ENCODE measurements around the gene C1QL2. TPM values are rescaled to one million over a fixed set of nuclear protein-coding genes. Genes with fewer than 3 reads are reported as not detected.

The C1QL2 gene
- total RNA-seq, 4 donors from 2014 or later, result not detected

DNA sequence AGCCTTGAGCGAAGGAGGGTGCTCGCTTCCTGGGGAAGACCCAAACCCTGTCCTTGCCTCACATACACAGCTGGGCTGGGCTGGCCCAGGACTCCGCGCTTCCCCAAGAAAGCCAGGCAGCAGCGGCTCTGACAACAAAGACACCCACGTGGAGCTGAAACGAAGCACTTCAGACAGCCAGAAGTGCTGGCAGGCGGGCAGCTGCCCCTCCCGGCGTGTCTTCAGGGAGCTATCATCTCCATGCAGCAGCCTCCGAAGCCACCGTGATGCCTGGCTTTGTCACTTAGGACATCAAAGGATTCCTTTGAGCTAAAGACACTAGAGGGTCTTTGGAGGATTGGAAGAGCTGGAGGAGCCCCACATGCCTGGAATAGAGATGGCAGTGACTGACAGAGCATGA, 35.2 kb downstream of the C1QL2 start:
- ATAC-seq (ENCODE audit: low FRiP score) (no peak), DNase-seq (ENCODE audit: low spot score) (no peak)
- TF ChIP-seq, protein P1, sequence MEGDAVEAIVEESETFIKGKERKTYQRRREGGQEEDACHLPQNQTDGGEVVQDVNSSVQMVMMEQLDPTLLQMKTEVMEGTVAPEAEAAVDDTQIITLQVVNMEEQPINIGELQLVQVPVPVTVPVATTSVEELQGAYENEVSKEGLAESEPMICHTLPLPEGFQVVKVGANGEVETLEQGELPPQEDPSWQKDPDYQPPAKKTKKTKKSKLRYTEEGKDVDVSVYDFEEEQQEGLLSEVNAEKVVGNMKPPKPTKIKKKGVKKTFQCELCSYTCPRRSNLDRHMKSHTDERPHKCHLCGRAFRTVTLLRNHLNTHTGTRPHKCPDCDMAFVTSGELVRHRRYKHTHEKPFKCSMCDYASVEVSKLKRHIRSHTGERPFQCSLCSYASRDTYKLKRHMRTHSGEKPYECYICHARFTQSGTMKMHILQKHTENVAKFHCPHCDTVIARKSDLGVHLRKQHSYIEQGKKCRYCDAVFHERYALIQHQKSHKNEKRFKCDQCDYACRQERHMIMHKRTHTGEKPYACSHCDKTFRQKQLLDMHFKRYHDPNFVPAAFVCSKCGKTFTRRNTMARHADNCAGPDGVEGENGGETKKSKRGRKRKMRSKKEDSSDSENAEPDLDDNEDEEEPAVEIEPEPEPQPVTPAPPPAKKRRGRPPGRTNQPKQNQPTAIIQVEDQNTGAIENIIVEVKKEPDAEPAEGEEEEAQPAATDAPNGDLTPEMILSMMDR (IDR thresholded peaks at IDR 0.05), result no peak

DNA sequence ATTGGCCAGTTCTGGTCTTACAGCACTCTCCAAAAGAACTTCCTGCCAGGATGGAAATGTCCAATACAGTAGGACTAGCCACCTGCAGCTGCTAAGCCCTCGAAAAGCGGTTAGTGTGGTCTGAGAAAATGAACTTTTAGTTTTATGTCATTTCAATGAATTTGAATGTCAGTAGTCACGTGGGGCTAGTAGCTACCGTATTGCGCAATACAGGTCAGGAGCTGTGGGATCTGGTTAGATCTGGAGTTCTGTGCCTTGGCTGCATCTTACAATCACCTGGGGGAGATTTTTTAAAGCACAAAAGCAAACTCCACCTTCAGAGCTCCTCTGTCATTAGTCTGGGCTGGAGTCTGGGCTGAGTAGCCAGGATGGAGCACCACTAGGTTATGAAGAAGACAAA, 35.9 kb downstream of the C1QL2 start:
- TF ChIP-seq, protein P1 (IDR thresholded peaks at IDR 0.05), result no peak
- DNase-seq (ENCODE audit: low spot score), result no peak
- ATAC-seq (ENCODE audit: low FRiP score), result no peak

DNA sequence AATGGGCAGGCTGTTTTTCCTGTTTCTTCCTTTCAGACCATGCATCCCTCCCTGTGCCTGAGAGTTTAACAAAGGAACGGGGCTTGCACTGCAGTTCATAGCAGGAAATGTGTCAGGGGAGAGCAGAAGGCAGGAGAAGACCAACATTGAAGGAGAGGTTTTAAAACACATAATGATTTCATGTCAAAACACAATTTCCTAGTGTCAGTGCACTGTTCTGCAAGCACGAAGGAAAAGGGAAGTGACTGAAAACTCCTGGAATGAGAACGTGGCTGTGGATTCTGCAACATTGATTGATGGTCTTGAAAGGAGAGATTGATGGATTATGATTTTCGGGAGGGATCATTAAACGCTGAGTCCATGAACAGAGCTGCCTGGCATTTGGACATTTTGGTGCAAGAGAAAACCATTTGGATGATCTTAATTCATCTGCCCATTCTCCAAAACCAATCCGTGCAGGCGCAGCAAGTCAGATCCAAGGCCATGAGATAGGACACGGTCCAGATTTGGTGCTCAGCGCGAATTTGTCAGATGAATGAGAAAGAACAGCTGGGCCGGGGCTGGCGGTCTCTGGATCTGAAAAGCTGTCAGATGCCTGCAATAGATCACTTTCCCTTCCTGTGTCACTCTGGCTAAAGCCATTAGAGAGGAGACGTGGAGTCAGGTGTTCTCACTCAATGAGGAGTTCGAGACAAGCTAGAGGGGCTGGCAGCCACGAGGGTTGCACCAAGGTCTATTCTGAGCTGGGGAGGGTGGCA, 38.4 kb downstream of the C1QL2 start:
- TF ChIP-seq, protein P1 (IDR thresholded peaks at IDR 0.05), result no peak
- ATAC-seq (ENCODE audit: low FRiP score), result no peak
- DNase-seq (ENCODE audit: low spot score), result no peak

DNA sequence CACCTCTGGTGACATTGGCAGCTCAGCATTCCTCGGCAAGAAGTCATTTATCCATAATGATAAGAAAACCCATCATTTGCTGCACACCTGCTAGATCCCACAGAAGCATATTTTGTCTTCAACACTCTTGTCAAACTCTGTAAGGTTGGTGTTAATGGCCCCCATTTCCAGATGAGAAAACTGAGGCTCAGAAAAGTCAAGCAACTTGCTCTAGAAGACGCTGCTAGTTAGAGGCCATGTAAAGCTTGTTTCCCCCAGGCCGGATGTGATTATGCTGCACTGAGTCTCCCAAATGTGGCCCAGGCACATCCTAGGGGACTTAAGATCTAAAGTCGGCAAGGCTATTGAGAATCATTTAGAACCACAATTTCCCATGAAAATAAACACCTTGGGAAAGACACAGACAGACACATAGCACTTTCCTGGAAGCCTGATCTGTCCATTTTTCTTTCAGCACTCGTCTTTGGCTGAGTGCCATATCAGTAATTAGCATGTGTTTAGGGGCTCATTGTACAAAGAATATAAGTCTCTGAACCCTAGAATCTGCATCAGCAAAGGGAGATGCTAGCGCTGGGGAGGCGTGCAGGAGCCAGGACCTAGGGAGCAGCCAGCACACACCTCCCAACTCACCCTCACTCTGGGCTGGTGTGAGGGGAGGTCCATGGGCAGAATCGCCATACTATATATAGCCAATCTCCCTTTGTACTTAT, 39.3 kb downstream of the C1QL2 start:
- no peak for ATAC-seq (ENCODE audit: low FRiP score)

DNA sequence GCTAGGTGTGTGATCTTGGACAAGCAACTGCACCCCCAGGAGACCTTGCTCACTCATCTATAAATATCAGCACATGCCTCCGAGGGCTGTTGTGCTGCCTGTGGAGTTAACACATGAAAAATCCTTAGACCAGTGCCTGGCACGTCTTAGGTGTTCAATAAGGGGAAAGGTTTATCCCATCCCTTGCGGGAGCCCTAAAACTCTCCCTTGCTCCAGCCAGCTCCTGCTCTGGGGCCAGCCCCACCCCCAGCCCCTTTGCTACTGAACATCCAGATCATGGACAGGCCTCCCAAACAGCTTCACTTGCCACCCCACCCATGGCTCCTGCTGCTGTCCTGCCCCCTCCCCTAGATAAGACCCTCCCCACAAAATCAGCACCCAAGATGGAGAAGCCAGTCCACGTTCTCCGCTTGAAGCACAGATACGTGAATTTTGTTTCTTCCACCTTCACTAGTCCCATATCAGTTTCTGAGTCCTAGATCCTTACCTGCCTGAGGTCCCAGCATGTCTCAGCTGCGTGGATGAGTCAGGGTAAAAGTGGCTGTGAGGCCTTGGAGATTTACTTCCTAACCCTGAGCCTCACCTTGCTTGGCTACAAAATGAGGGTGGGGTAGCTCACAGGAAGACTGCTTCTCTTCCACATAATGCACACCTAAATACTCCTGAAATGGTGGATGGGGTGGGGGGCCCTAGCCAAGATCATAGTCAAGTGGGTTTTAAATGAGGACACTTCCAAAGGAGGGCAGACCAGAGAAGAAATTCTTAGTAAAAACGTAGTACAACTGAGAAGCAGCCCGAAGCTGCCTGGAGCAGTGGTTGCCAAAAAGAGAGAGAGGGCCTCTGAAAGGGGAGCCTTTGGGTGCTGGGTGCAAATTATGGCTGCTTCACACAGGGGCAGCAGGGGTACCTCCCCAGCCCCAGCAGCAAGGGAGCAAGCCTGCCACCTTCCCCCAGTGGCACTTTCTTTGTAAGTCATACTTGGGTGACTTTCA, 40.4 kb downstream of the C1QL2 start:
- DNase-seq (ENCODE audit: low spot score), result no peak
- TF ChIP-seq, protein P1 (IDR thresholded peaks at IDR 0.05), result no peak
- ATAC-seq (ENCODE audit: low FRiP score), result no peak

More for the DNA sequence above, 39.3 kb downstream of the C1QL2 start:
- DNase-seq (ENCODE audit: low spot score), result no peak
- TF ChIP-seq, protein P1 (IDR thresholded peaks at IDR 0.05), result no peak

DNA sequence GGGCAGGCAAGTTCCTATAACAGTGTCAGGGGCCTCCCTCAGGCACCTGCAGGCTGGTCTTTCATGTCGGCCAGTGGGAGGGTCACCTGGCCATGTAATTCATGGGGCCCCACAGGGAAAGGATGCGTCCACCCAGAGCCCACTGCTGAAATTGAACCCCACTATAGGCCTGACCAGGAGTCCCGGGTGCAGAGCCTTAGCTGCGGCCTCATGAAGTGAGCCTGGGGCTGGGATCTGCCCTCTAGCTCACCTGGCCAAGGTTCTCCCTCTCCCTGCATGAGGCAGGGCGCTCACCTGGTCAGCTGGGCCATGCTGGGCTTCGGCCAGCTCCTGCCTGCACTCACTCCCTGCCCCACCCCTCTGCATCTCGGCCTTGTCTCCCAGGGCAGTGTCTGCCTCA, 41.1 kb downstream of the C1QL2 start:
- TF ChIP-seq, protein P1 (IDR thresholded peaks at IDR 0.05), result no peak
- DNase-seq (ENCODE audit: low spot score), result no peak
- no peak for ATAC-seq (ENCODE audit: low FRiP score)

All from omental fat pad (tissue), 4 donors.